ENCODE measurements around the gene RETREG3. TPM values are rescaled to one million over a fixed set of nuclear protein-coding genes. Genes with fewer than 3 reads are reported as not detected.
"Not testable (repeated sequence)": the region's sequence is repeated elsewhere in the genome, so short reads cannot be mapped to it uniquely, and the experiment has no call there.

Gene RETREG3
- total RNA-seq, 2 experiments from 2014 or later: 73.9 to 75.5 TPM

GRCh38 chr17:42564815-42565522 is 44.2 kb downstream of the RETREG3 start:
- Mint-ChIP-seq H3K36me3 (ENCODE audit: low read depth) (peaks cover 50% of the 10 kb centered on the region), H3K4me1 (peaks cover 63% of the 10 kb centered on the region), H3K4me3 (no peak overlapping the region), H3K27ac (no peak overlapping the region), H3K27me3 (no peaks in the 10 kb centered on the region), H3K9me3 (no peaks in the 10 kb centered on the region)
- ChIA-PET CTCF (interaction anchor here (0.5 to 2.7 kb wide), 2 partner anchors 13 to 254 kb away, joined by 3 to 11 read pairs; partner anchors contain the start of gene PSMC3IP), POLR2A (interaction anchor here (1.4 to 7.7 kb wide), 5 partner anchors 11 to 433 kb away, joined by 4 to 109 read pairs (median 5); partner anchors contain the start of genes NAGLU, PSMC3IP and VPS25)
- no peak for DNase-seq

GRCh38 chr17:42563950-42564349 is 45.2 kb downstream of the RETREG3 start:
- DNase-seq: no peak
- Mint-ChIP-seq H3K4me1 (peaks cover 55% of the 10 kb centered on the region), H3K9me3 (no peaks in the 10 kb centered on the region), H3K27ac (peak overlapping the region; percentile 50), H3K4me3 (peak overlapping the region; percentile 96), H3K27me3 (no peaks in the 10 kb centered on the region), H3K36me3 (ENCODE audit: low read depth) (peaks cover 39% of the 10 kb centered on the region)
- ChIA-PET POLR2A (interaction anchor here (1.5 to 7.7 kb wide), 2 partner anchors 9 to 14 kb away, joined by 7 to 109 read pairs; partner anchors contain the start of gene PSMC3IP), CTCF (interaction anchor here (2.7 kb wide), 1 partner anchor 14 kb away, joined by 11 read pairs; the partner anchor contains the start of gene PSMC3IP)

GRCh38 chr17:42563543-42563942 is 45.6 kb downstream of the RETREG3 start:
- Mint-ChIP-seq H3K27ac (peak overlapping the region; percentile 50), H3K4me1 (peaks cover 51% of the 10 kb centered on the region), H3K27me3 (no peaks in the 10 kb centered on the region), H3K36me3 (ENCODE audit: low read depth) (peaks cover 37% of the 10 kb centered on the region), H3K4me3 (peak overlapping the region; percentile 96), H3K9me3 (no peaks in the 10 kb centered on the region)
- POLR2A ChIA-PET: interaction anchor here (1.0 to 7.7 kb wide), 2 partner anchors 9 to 14 kb away, joined by 3 to 109 read pairs; partner anchors contain the start of gene PSMC3IP
- CTCF ChIA-PET: interaction anchor here (0.6 to 2.7 kb wide), 2 partner anchors 15 to 656 kb away, joined by 4 to 11 read pairs; partner anchors contain the start of gene PSMC3IP
- no peak for DNase-seq

GRCh38 chr17:42563143-42563509 is 46.0 kb downstream of the RETREG3 start:
- peak overlapping the region; percentile 47 for H3K27ac Mint-ChIP-seq
- peaks cover 49% of the 10 kb centered on the region for H3K4me1 Mint-ChIP-seq
- H3K9me3 Mint-ChIP-seq: no peaks in the 10 kb centered on the region
- ChIA-PET POLR2A (interaction anchor here (1.0 to 7.7 kb wide), 3 partner anchors 8 to 27 kb away, joined by 3 to 109 read pairs (median 3); partner anchors contain the start of genes NAGLU and PSMC3IP), CTCF (interaction anchor here (0.6 to 2.7 kb wide), 2 partner anchors 15 to 657 kb away, joined by 4 to 11 read pairs; partner anchors contain the start of gene PSMC3IP)
- DNase-seq: no peak
- H3K36me3 Mint-ChIP-seq (ENCODE audit: low read depth): peaks cover 37% of the 10 kb centered on the region
- H3K27me3 Mint-ChIP-seq: no peaks in the 10 kb centered on the region
- H3K4me3 Mint-ChIP-seq: peak overlapping the region; percentile 96

- CTCF ChIA-PET: interaction anchor here (0.6 to 2.7 kb wide), 2 partner anchors 16 to 657 kb away, joined by 4 to 11 read pairs; partner anchors contain the start of gene PSMC3IP
- Mint-ChIP-seq H3K4me1 (peaks cover 44% of the 10 kb centered on the region), H3K27ac (peak overlapping the region; percentile 96), H3K27me3 (no peaks in the 10 kb centered on the region), H3K36me3 (ENCODE audit: low read depth) (peaks cover 33% of the 10 kb centered on the region), H3K9me3 (no peaks in the 10 kb centered on the region), H3K4me3 (peak overlapping the region; percentile 96)
- no peak for DNase-seq
- POLR2A ChIA-PET: interaction anchor here (1.0 to 7.7 kb wide), 4 partner anchors 8 to 46 kb away, joined by 3 to 109 read pairs (median 4); partner anchors contain the start of genes NAGLU, PSMC3IP, RETREG3 and TUBG1
These were observed 46.6 kb downstream of the RETREG3 start for GRCh38 chr17:42562388-42563142.

GRCh38 chr17:42561897-42562387 is 47.2 kb downstream of the RETREG3 start, which contains the start of gene COASY:
COASY (plus strand) TSS chr17:42562148; CDS start chr17:42562623, 475 bp downstream.
- ChIA-PET POLR2A (interaction anchor here (1.3 to 7.7 kb wide), 3 partner anchors 16 to 47 kb away, joined by 3 to 109 read pairs (median 4); partner anchors contain the start of genes NAGLU, PSMC3IP, RETREG3 and TUBG1), CTCF (no interaction called here)
- Mint-ChIP-seq H3K27ac (peak within 1 kb of the TSS; percentile 96), H3K4me1 (peaks cover 44% of the 10 kb centered on the region), H3K9me3 (no peaks in the 10 kb centered on the region), H3K27me3 (no peaks in the 10 kb centered on the region), H3K4me3 (peak within 1 kb of the TSS; percentile 96), H3K36me3 (ENCODE audit: low read depth) (peaks cover 29% of the 10 kb centered on the region)
- DNase-seq: peak; percentile 95

- H3K27me3 Mint-ChIP-seq: no peaks in the 10 kb centered on the region
- CTCF ChIA-PET: no interaction called here
- peaks cover 22% of the 10 kb centered on the region for H3K36me3 Mint-ChIP-seq (ENCODE audit: low read depth)
- DNase-seq: no peak
- no peaks in the 10 kb centered on the region for H3K9me3 Mint-ChIP-seq
- H3K4me3 Mint-ChIP-seq: peak overlapping the region; percentile 64
- H3K4me1 Mint-ChIP-seq: peaks cover 43% of the 10 kb centered on the region
- POLR2A ChIA-PET: no interaction called here
- peak overlapping the region; percentile 28 for H3K27ac Mint-ChIP-seq
These were observed 48.9 kb downstream of the RETREG3 start for GRCh38 chr17:42560246-42560645.

GRCh38 chr17:42559075-42559474 is 50.1 kb downstream of the RETREG3 start:
- no peaks in the 10 kb centered on the region for H3K27me3 Mint-ChIP-seq
- H3K9me3 Mint-ChIP-seq: no peaks in the 10 kb centered on the region
- ChIA-PET CTCF (interaction anchor here (1.0 to 2.2 kb wide), 2 partner anchors 11 to 19 kb away, joined by 3 to 6 read pairs; no protein-coding TSS in a partner anchor), POLR2A (interaction anchor here (0.7 to 1.3 kb wide), 3 partner anchors 11 to 49 kb away, joined by 3 to 5 read pairs (median 3); no protein-coding TSS in a partner anchor)
- no peak overlapping the region for H3K27ac Mint-ChIP-seq
- peaks cover 46% of the 10 kb centered on the region for H3K4me1 Mint-ChIP-seq
- peaks cover 15% of the 10 kb centered on the region for H3K36me3 Mint-ChIP-seq (ENCODE audit: low read depth)
- no peak for DNase-seq
- no peak overlapping the region for H3K4me3 Mint-ChIP-seq

- POLR2A ChIA-PET, H3K9me3 Mint-ChIP-seq: not testable (repeated sequence)
- H3K4me1 Mint-ChIP-seq: peaks cover 30% of the 10 kb centered on the region
These were observed 53.1 kb downstream of the RETREG3 start for GRCh38 chr17:42555961-42556617.

GRCh38 chr17:42555122-42555622 is 54.0 kb downstream of the RETREG3 start:
- Mint-ChIP-seq H3K4me1 (peaks cover 24% of the 10 kb centered on the region), H3K36me3 (ENCODE audit: low read depth) (no peaks in the 10 kb centered on the region), H3K4me3 (peak overlapping the region; percentile 91), H3K9me3 (no peaks in the 10 kb centered on the region), H3K27me3 (no peaks in the 10 kb centered on the region), H3K27ac (peak overlapping the region; percentile 72)
- ChIA-PET POLR2A (interaction anchor here (0.7 to 2.2 kb wide), 10 partner anchors 8 to 267 kb away, joined by 3 to 23 read pairs (median 6); partner anchors contain the start of genes MLX, NAGLU, PSMC3IP and STAT3), CTCF (interaction anchor here (1.2 to 2.1 kb wide), 3 partner anchors 14 to 25 kb away, joined by 3 to 12 read pairs (median 6); partner anchors contain the start of gene PSMC3IP)
- DNase-seq: no peak

More at GRCh38 chr17:42555961-42556617, 53.1 kb downstream of the RETREG3 start:
- H3K36me3 Mint-ChIP-seq (ENCODE audit: low read depth); H3K4me3 Mint-ChIP-seq; H3K27ac Mint-ChIP-seq; H3K27me3 Mint-ChIP-seq; DNase-seq: not testable (repeated sequence)
- CTCF ChIA-PET: interaction anchor here (1.8 kb wide), 1 partner anchor 22 kb away, joined by 12 read pairs; the partner anchor contains the start of gene PSMC3IP

- peak; percentile 82 for DNase-seq
- CTCF ChIA-PET: interaction anchor here (1.2 to 2.1 kb wide), 3 partner anchors 14 to 24 kb away, joined by 3 to 12 read pairs (median 6); partner anchors contain the start of gene PSMC3IP
- H3K27ac Mint-ChIP-seq: peak overlapping the region; percentile 87
- H3K9me3 Mint-ChIP-seq: no peaks in the 10 kb centered on the region
- peaks cover 22% of the 10 kb centered on the region for H3K4me1 Mint-ChIP-seq
- no peaks in the 10 kb centered on the region for H3K27me3 Mint-ChIP-seq
- POLR2A ChIA-PET: interaction anchor here (0.7 to 2.2 kb wide), 10 partner anchors 8 to 266 kb away, joined by 3 to 23 read pairs (median 6); partner anchors contain the start of genes MLX, NAGLU, PSMC3IP and STAT3
- H3K36me3 Mint-ChIP-seq (ENCODE audit: low read depth): no peaks in the 10 kb centered on the region
- peak overlapping the region; percentile 91 for H3K4me3 Mint-ChIP-seq
These were observed 54.7 kb downstream of the RETREG3 start for GRCh38 chr17:42554250-42555121.
